ENCODE data around the gene INSIG1.

The INSIG1 gene

DNA sequence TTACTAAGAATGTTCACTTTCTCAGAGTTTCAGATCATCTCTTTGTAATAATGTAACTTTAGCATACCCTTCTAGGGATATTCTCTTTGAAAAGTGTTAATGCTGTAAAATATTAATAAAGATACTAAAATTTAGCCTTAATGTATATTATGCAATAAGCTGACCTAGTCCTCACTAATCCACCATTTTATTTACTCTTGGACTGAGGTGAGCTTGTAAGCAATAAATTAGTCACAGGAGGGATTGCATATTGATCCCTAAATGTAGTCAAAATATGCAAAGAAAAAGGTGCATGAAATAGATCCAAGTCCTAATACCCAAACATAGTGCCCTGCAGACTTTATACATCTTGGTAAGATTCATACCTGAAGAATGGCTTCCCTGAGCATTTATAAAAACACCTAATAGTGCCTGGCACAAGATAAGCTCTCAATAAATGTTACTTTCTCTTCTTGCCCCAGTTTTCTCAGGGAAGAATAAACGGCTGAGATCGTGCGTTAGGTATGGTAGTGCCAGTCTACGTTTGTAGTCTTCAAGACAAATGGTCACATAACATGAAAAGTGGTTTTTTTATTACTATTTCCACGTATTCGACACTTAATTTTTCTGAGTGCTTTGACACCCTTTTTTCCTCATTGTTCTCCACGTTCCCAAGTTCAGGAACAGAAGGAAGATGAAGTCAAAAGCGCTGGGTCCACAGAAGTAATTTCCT lies 14.3 kb downstream of the INSIG1 start:
- Histone ChIP-seq H3K4me3 (ENCODE audit: low read depth, low read length) (no peak overlapping the region), H3K4me1 (no peaks in the 10 kb centered on the region), H3K4me2 (ENCODE audit: low read length) (no peak overlapping the region), H3K79me2 (no peaks in the 10 kb centered on the region), H3K9me3 (ENCODE audit: control insufficient read depth, low read length) (no peaks in the 10 kb centered on the region), H3K27me3 (ENCODE audit: control insufficient read depth, insufficient read depth, low read length) (no peaks in the 10 kb centered on the region), H2AFZ (no peak overlapping the region), H3K27ac (no peak overlapping the region), H3K9ac (no peak overlapping the region), H3K36me3 (ENCODE audit: control insufficient read depth, insufficient read depth, low read length) (no peaks in the 10 kb centered on the region)
- TF ChIP-seq, protein P1, sequence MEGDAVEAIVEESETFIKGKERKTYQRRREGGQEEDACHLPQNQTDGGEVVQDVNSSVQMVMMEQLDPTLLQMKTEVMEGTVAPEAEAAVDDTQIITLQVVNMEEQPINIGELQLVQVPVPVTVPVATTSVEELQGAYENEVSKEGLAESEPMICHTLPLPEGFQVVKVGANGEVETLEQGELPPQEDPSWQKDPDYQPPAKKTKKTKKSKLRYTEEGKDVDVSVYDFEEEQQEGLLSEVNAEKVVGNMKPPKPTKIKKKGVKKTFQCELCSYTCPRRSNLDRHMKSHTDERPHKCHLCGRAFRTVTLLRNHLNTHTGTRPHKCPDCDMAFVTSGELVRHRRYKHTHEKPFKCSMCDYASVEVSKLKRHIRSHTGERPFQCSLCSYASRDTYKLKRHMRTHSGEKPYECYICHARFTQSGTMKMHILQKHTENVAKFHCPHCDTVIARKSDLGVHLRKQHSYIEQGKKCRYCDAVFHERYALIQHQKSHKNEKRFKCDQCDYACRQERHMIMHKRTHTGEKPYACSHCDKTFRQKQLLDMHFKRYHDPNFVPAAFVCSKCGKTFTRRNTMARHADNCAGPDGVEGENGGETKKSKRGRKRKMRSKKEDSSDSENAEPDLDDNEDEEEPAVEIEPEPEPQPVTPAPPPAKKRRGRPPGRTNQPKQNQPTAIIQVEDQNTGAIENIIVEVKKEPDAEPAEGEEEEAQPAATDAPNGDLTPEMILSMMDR (IDR thresholded peaks at IDR 0.05), result no peak

DNA sequence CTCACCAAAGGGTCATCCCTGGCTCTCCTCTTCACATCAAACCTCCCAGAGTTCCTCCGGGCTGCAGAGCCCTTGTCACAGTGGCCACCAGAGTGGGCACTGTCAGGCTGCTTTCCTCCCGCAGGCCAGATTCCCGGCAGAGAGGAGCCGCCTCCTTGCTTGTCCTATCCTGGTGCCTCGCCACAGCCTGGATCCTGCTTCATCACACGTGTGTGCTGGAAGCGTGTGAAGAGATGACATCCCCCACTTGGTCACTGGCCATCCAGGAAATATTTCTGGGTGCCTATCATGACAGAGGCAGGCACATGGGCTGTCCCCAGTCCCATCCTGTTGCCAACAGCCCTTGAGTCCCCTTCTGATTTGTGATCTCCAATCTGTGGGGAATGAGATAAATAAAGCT lies 15.0 kb downstream of the INSIG1 start:
- Histone ChIP-seq H3K79me2 (no peaks in the 10 kb centered on the region), H3K36me3 (ENCODE audit: control insufficient read depth, insufficient read depth, low read length) (no peaks in the 10 kb centered on the region), H3K4me2 (ENCODE audit: low read length) (no peak overlapping the region), H3K9me3 (ENCODE audit: control insufficient read depth, low read length) (no peaks in the 10 kb centered on the region), H3K4me1 (no peaks in the 10 kb centered on the region), H3K4me3 (ENCODE audit: low read depth, low read length) (no peak overlapping the region), H3K27ac (no peak overlapping the region), H2AFZ (no peak overlapping the region), H3K9ac (no peak overlapping the region), H3K27me3 (ENCODE audit: control insufficient read depth, insufficient read depth, low read length) (no peaks in the 10 kb centered on the region)
- TF ChIP-seq, protein P1 (IDR thresholded peaks at IDR 0.05), result no peak

DNA sequence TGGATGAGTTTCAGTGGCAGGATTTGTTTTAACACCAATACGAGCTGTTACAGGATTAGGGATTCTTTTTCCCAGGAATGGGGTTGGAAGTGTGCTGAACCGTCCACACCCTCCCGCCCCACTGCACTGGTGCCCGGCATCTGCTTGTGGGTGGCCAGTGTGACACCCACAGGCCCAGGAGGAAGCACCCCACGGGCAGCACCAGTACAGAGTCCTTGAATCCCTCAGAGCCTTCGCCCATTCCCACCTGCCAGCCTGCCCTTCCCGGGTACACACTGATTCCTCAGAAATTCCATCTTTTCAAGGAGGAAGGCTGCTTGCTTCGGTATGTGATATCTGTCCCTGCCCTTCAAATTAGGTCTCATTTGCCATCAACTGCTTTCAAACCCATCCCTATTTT lies 15.4 kb downstream of the INSIG1 start:
- no peak overlapping the region for H3K4me2 ChIP-seq (ENCODE audit: low read length)
- TF ChIP-seq, protein P1 (IDR thresholded peaks at IDR 0.05), result no peak

DNA sequence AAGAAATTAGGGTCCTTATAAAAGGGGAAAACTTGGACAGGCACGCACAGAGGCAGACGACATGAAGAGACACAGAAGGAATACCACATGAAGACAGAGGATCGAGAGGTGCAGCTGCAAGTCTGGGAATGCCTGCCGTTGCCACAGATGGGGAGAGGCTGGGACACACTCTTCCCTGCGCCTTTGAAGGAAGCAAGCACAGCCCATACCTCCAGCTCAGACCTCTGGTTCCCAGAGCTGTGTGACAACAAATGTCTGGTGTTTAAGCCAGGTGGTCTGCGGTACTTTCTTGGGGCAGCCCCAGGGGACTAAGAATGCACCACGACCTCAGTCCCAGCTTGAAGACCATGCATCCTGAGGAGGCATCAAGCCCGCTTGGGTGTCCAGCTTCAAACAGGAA lies 18.3 kb downstream of the INSIG1 start:
- H3K9me3 ChIP-seq (ENCODE audit: control insufficient read depth, low read length), result no peaks in the 10 kb centered on the region
- no peak overlapping the region for H3K4me3 ChIP-seq (ENCODE audit: low read depth, low read length)
- no peak overlapping the region for H3K4me2 ChIP-seq (ENCODE audit: low read length)
- no peak overlapping the region for H3K9ac ChIP-seq
- H3K36me3 ChIP-seq (ENCODE audit: control insufficient read depth, insufficient read depth, low read length), result no peaks in the 10 kb centered on the region
- H3K27me3 ChIP-seq (ENCODE audit: control insufficient read depth, insufficient read depth, low read length), result no peaks in the 10 kb centered on the region
- H3K79me2 ChIP-seq, result no peaks in the 10 kb centered on the region
- TF ChIP-seq, protein P1 (IDR thresholded peaks at IDR 0.05), result no peak
- H2AFZ ChIP-seq, result no peak overlapping the region
- H3K27ac ChIP-seq, result no peak overlapping the region
- H3K4me1 ChIP-seq, result no peaks in the 10 kb centered on the region

More for the DNA sequence above, 15.4 kb downstream of the INSIG1 start:
- H3K4me1 ChIP-seq, result no peaks in the 10 kb centered on the region
- no peak overlapping the region for H2AFZ ChIP-seq
- no peak overlapping the region for H3K4me3 ChIP-seq (ENCODE audit: low read depth, low read length)
- no peaks in the 10 kb centered on the region for H3K79me2 ChIP-seq
- H3K9me3 ChIP-seq (ENCODE audit: control insufficient read depth, low read length), result no peaks in the 10 kb centered on the region
- no peaks in the 10 kb centered on the region for H3K27me3 ChIP-seq (ENCODE audit: control insufficient read depth, insufficient read depth, low read length)
- H3K36me3 ChIP-seq (ENCODE audit: control insufficient read depth, insufficient read depth, low read length), result no peaks in the 10 kb centered on the region
- no peak overlapping the region for H3K9ac ChIP-seq
- H3K27ac ChIP-seq, result no peak overlapping the region

All from parathyroid adenoma (tissue), 2 donors.